ENCODE data around the gene PUS3.

PUS3 gene

DNA sequence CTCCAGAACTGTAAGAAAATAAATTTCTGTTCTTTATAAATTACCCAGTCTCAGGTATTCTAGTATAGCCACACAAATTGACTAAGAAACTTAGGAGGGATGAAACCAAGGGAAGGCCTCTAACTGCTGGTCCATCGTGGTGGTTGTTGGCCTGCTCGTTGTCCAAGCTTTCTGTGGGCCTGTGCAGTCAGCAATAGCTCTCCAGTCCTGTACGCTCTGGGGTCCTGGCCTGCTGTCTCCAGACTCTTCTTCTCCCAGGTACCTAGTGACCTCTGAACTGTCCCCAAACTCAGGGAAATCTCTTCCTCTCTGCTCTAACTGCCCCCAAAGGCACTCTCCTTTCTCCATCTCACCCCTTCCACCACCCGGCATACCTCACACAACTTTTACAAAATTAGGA, 37.1 kb upstream of the PUS3 start:
- Histone ChIP-seq H3K36me3 (ENCODE audit: control insufficient read depth in 2 of 2, insufficient read depth in 2 of 2, low read length in 2 of 2) (no peaks in the 10 kb centered on the region), H3K27me3 (ENCODE audit: control insufficient read depth in 2 of 2, insufficient read depth in 2 of 2, low read length in 2 of 2) (no peaks in the 10 kb centered on the region), H3K9ac (ENCODE audit: low read depth in 1 of 2, low read length in 2 of 2) (no peak overlapping the region), H3K4me3 (ENCODE audit: low read length in 2 of 2) (no peak overlapping the region), H3K9me3 (ENCODE audit: control insufficient read depth in 2 of 2, low read length in 2 of 2) (no peaks in the 10 kb centered on the region), H3K27ac (ENCODE audit: low read depth in 2 of 2, low read length in 2 of 2) (no peak overlapping the region), H3K4me1 (ENCODE audit: control insufficient read depth in 2 of 2, insufficient read depth in 2 of 2, low read length in 2 of 2) (no peaks in the 10 kb centered on the region)

DNA sequence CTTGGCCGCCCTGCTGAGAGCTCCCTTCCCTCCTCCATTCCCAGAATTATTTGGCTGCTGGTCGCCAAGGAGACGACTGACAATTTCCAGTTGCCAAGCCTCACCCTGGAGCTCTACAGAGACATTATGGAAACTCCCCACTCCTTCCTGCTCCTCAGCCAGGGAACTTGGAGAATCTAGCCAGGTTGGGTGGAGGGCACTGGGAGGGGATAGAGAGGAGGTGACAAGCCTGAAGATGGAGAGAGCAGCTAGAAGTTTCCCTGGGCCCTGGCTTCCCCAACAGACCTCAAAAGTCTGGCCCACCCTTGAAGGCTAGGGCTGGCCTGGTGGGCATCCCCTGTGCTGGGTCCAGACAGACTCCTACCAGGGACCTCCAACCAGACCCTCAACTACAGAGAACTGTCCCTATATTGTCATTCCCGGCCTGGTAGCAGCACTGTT, 36.1 kb upstream of the PUS3 start:
- Histone ChIP-seq H3K9me3 (ENCODE audit: control insufficient read depth in 2 of 2, low read length in 2 of 2) (no peaks in the 10 kb centered on the region), H3K4me3 (ENCODE audit: low read length in 2 of 2) (no peak overlapping the region), H3K27ac (ENCODE audit: low read depth in 2 of 2, low read length in 2 of 2) (no peak overlapping the region), H3K36me3 (ENCODE audit: control insufficient read depth in 2 of 2, insufficient read depth in 2 of 2, low read length in 2 of 2) (no peaks in the 10 kb centered on the region), H3K9ac (ENCODE audit: low read depth in 1 of 2, low read length in 2 of 2) (no peak overlapping the region), H3K27me3 (ENCODE audit: control insufficient read depth in 2 of 2, insufficient read depth in 2 of 2, low read length in 2 of 2) (no peaks in the 10 kb centered on the region), H3K4me1 (ENCODE audit: control insufficient read depth in 2 of 2, insufficient read depth in 2 of 2, low read length in 2 of 2) (no peaks in the 10 kb centered on the region)

DNA sequence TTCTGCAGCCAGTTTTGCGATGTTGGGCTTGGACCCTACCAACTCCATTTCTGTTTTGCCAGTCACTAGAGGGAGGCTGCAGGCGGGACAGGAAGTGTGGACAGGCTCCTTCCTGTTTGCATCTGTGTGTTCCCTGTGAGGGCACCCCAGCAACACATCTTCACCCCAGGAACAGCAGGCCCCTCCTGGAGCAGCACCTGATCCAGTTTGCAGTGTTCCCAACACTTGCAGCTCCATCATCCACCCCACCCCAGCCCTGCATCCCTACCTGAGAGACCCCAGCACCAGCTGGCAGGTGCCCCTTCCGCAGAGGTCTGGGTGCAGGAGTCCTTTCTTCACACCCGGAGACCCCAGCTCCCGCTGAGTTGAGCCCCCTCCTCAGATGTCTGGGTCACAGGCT, 35.4 kb upstream of the PUS3 start:
- Histone ChIP-seq H3K36me3 (ENCODE audit: control insufficient read depth in 2 of 2, insufficient read depth in 2 of 2, low read length in 2 of 2) (no peaks in the 10 kb centered on the region), H3K27me3 (ENCODE audit: control insufficient read depth in 2 of 2, insufficient read depth in 2 of 2, low read length in 2 of 2) (no peaks in the 10 kb centered on the region), H3K9me3 (ENCODE audit: control insufficient read depth in 2 of 2, low read length in 2 of 2) (no peaks in the 10 kb centered on the region), H3K27ac (ENCODE audit: low read depth in 2 of 2, low read length in 2 of 2) (no peak overlapping the region), H3K4me1 (ENCODE audit: control insufficient read depth in 2 of 2, insufficient read depth in 2 of 2, low read length in 2 of 2) (no peaks in the 10 kb centered on the region), H3K9ac (ENCODE audit: low read depth in 1 of 2, low read length in 2 of 2) (no peak overlapping the region), H3K4me3 (ENCODE audit: low read length in 2 of 2) (no peak overlapping the region)

DNA sequence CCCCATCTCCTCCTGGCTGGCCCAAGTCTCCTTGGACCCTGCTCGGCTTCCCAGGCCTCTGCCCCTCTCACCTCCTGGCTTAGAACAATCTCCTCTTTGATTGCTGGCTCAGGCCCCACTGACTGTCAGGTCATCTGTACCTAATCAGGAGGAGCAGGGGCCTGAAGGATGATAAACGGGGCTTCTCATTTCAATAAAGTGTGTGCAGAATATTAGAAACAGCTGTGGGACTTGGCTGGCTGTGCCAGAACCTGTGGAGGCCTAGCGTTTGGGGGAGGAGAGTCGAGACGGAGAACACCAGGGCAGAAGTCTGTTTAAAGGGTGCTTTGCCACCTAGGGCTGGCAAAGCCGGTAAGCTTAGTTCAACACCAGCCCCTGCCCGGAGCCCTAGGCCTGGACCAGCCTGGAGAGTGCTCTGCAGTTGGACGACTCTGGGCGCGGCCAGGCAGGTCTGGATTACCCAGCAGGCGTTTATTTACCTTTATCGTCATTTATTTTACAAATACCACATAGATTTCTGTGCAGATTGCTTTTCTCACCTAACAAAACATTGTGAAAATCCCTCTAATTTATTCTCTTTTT, 32.7 kb upstream of the PUS3 start:
- no peak overlapping the region for H3K4me3 ChIP-seq (ENCODE audit: low read length in 2 of 2)

DNA sequence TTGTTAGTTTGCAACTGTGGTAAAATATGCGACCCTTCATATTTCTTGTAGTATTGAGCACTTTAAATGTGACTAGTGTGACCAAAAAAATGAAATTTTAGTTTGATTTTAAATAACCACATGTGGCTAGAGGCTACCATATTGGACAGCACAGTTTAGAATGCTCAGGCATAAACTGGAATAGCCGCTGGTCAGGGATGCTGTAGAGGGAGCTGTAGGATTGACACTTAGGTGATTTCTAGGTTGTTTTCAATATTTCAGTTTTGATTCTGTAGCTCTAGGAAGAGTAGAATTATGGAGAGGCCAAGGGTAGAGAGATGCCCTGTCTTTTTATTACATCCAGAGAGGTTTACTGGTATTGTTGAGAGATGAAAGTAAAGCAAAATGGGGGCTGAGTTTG, 32.0 kb upstream of the PUS3 start:
- Histone ChIP-seq H3K27me3 (ENCODE audit: control insufficient read depth in 2 of 2, insufficient read depth in 2 of 2, low read length in 2 of 2) (no peaks in the 10 kb centered on the region), H3K36me3 (ENCODE audit: control insufficient read depth in 2 of 2, insufficient read depth in 2 of 2, low read length in 2 of 2) (no peaks in the 10 kb centered on the region), H3K4me1 (ENCODE audit: control insufficient read depth in 2 of 2, insufficient read depth in 2 of 2, low read length in 2 of 2) (no peaks in the 10 kb centered on the region), H3K4me3 (ENCODE audit: low read length in 2 of 2) (no peak overlapping the region), H3K9me3 (ENCODE audit: control insufficient read depth in 2 of 2, low read length in 2 of 2) (no peaks in the 10 kb centered on the region), H3K27ac (ENCODE audit: low read depth in 2 of 2, low read length in 2 of 2) (no peak overlapping the region), H3K9ac (ENCODE audit: low read depth in 1 of 2, low read length in 2 of 2) (no peak overlapping the region)

More for the DNA sequence above, 32.7 kb upstream of the PUS3 start:
- Histone ChIP-seq H3K9ac (ENCODE audit: low read depth in 1 of 2, low read length in 2 of 2) (no peak overlapping the region), H3K36me3 (ENCODE audit: control insufficient read depth in 2 of 2, insufficient read depth in 2 of 2, low read length in 2 of 2) (no peaks in the 10 kb centered on the region), H3K27me3 (ENCODE audit: control insufficient read depth in 2 of 2, insufficient read depth in 2 of 2, low read length in 2 of 2) (no peaks in the 10 kb centered on the region), H3K9me3 (ENCODE audit: control insufficient read depth in 2 of 2, low read length in 2 of 2) (no peaks in the 10 kb centered on the region), H3K27ac (ENCODE audit: low read depth in 2 of 2, low read length in 2 of 2) (no peak overlapping the region), H3K4me1 (ENCODE audit: control insufficient read depth in 2 of 2, insufficient read depth in 2 of 2, low read length in 2 of 2) (no peaks in the 10 kb centered on the region)

DNA sequence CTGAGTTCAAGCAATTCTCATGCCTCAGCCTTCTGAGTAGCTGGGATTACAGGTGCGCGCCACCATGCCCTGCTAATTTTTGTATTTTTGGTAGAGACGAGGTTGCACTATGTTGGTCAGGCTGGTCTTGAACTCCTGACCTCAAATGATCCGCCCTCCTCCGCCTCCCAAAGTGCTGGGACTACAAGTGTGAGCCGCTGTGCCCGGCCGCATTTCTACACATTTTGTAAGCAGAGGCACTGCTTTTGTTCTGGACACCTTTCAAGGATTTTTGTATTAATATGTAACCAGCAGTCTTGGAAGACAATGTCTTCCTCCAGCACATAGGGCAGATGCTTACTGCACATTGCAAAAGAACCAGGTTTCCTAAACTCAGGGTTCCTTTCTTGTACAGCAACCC, 31.5 kb upstream of the PUS3 start:
- H3K27ac ChIP-seq (ENCODE audit: low read depth in 2 of 2, low read length in 2 of 2) = no peak overlapping the region
- no peak overlapping the region for H3K4me3 ChIP-seq (ENCODE audit: low read length in 2 of 2)
- peaks cover 2 to 3% of the 10 kb centered on the region in 2 donors for H3K27me3 ChIP-seq (ENCODE audit: control insufficient read depth in 2 of 2, insufficient read depth in 2 of 2, low read length in 2 of 2)
- H3K36me3 ChIP-seq (ENCODE audit: control insufficient read depth in 2 of 2, insufficient read depth in 2 of 2, low read length in 2 of 2) = no peaks in the 10 kb centered on the region
- H3K4me1 ChIP-seq (ENCODE audit: control insufficient read depth in 2 of 2, insufficient read depth in 2 of 2, low read length in 2 of 2) = no peaks in the 10 kb centered on the region
- H3K9me3 ChIP-seq (ENCODE audit: control insufficient read depth in 2 of 2, low read length in 2 of 2) = no peaks in the 10 kb centered on the region
- H3K9ac ChIP-seq (ENCODE audit: low read depth in 1 of 2, low read length in 2 of 2) = no peak overlapping the region

DNA sequence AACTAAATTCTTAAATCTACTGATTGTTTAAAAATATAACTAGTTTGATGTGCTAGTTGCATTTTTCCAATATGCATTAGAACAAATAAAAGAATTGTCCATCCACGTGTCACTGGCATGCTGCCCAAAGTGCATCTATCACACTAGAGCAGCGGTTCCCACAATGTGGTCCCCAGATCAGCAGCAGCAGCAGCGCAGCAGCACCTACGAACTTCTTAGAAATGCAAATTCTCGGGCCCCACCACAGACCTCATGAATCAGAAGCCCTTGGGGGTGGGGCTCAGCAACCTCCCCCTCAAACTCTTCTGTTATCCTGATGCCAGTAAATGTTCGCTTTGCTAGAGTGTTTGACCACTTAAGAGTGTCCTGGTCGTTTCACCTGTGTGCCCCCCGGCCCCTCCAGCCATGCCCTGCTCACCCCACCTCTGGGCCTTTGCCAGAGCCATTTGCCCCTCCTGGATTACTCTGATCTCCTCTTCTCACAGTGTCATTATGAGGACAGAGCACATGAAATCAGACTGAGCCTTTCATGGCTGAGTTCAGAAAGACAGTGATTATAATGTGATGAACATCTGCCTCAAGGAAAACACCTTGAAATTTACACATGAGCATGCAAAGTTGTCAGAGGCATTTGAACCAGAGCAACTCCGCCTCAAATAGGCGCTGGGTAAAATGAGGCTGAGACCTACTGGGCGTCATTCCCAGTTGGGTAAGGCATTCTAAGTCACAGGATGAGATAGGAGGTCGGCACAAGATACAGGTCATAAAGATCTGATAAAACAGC, 30.2 kb upstream of the PUS3 start:
- no peaks in the 10 kb centered on the region for H3K9me3 ChIP-seq (ENCODE audit: control insufficient read depth in 2 of 2, low read length in 2 of 2)
- peaks cover 3 to 4% of the 10 kb centered on the region in 2 donors for H3K27me3 ChIP-seq (ENCODE audit: control insufficient read depth in 2 of 2, insufficient read depth in 2 of 2, low read length in 2 of 2)
- H3K27ac ChIP-seq (ENCODE audit: low read depth in 2 of 2, low read length in 2 of 2) = no peak overlapping the region
- no peaks in the 10 kb centered on the region for H3K36me3 ChIP-seq (ENCODE audit: control insufficient read depth in 2 of 2, insufficient read depth in 2 of 2, low read length in 2 of 2)
- no peaks in the 10 kb centered on the region for H3K4me1 ChIP-seq (ENCODE audit: control insufficient read depth in 2 of 2, insufficient read depth in 2 of 2, low read length in 2 of 2)
- H3K9ac ChIP-seq (ENCODE audit: low read depth in 1 of 2, low read length in 2 of 2) = no peak overlapping the region
- no peak overlapping the region for H3K4me3 ChIP-seq (ENCODE audit: low read length in 2 of 2)

DNA sequence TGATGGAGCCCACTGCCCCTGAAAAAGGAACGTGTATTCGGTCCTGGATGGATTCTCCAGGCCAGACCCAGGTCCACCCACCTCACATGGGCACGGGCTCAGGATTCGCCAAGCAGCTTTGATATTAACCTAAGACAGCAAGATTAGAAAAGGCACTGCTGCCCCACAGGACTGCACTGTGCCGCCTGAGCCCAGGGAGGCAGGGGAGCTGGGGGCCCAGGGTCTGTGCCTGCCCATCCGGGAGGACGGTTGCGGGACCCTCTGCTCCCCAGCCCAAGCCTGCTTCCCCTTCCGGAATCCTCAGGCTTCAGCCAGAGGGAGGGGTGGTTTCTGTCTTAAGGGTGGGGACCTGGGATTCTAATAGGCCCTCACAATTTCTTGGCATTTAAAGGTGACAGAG, 29.3 kb upstream of the PUS3 start:
- H3K4me3 ChIP-seq (ENCODE audit: low read length in 2 of 2) = no peak overlapping the region
- no peaks in the 10 kb centered on the region for H3K36me3 ChIP-seq (ENCODE audit: control insufficient read depth in 2 of 2, insufficient read depth in 2 of 2, low read length in 2 of 2)
- H3K27ac ChIP-seq (ENCODE audit: low read depth in 2 of 2, low read length in 2 of 2) = no peak overlapping the region
- no peaks in the 10 kb centered on the region for H3K9me3 ChIP-seq (ENCODE audit: control insufficient read depth in 2 of 2, low read length in 2 of 2)
- no peaks in the 10 kb centered on the region for H3K4me1 ChIP-seq (ENCODE audit: control insufficient read depth in 2 of 2, insufficient read depth in 2 of 2, low read length in 2 of 2)
- H3K27me3 ChIP-seq (ENCODE audit: control insufficient read depth in 2 of 2, insufficient read depth in 2 of 2, low read length in 2 of 2) = peaks cover 3 to 4% of the 10 kb centered on the region in 2 donors
- no peak overlapping the region for H3K9ac ChIP-seq (ENCODE audit: low read depth in 1 of 2, low read length in 2 of 2)

DNA sequence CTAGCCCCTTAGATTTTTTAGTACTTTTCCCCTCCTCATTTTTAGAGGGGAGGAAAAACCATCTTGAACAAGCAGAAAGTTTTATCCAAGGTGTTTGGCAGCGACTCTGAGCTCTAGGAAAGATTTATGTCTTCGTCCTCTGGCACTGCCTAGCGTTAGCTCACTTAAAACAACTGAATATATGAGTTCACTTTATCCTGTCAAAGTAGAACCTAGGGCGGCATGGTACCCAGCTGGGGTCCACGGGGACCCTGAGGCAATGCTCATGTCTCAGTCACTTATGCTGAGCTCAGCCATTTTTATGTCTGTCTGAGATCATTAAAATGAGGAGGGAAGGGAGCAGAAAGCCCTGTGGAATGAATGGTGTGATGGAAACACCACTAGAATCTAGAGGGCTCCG, 28.7 kb upstream of the PUS3 start:
- no peaks in the 10 kb centered on the region for H3K36me3 ChIP-seq (ENCODE audit: control insufficient read depth in 2 of 2, insufficient read depth in 2 of 2, low read length in 2 of 2)
- H3K9ac ChIP-seq (ENCODE audit: low read depth in 1 of 2, low read length in 2 of 2) = no peak overlapping the region
- peaks cover 5 to 6% of the 10 kb centered on the region in 2 donors for H3K27me3 ChIP-seq (ENCODE audit: control insufficient read depth in 2 of 2, insufficient read depth in 2 of 2, low read length in 2 of 2)
- no peaks in the 10 kb centered on the region for H3K9me3 ChIP-seq (ENCODE audit: control insufficient read depth in 2 of 2, low read length in 2 of 2)
- no peak overlapping the region for H3K27ac ChIP-seq (ENCODE audit: low read depth in 2 of 2, low read length in 2 of 2)
- H3K4me3 ChIP-seq (ENCODE audit: low read length in 2 of 2) = no peak overlapping the region
- H3K4me1 ChIP-seq (ENCODE audit: control insufficient read depth in 2 of 2, insufficient read depth in 2 of 2, low read length in 2 of 2) = no peaks in the 10 kb centered on the region

DNA sequence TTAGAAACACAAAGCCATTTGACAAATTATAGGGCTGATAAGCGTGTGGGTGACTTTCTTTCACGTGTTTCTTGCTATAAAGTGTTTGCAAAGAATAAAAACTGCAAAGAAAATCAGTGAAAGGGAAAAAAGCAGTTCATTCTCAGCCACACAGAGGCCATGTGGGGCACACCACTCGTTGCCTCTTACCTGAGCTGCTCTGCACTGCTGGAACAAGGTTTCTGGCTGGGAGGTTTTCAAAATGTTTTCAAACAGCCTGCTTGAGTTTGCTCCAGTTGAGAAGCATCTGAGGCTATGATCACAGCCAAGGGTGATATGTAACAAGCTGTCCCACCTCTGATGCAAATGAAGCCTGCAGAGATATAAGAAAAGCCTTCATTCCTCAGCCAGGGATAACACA, 28.1 kb upstream of the PUS3 start:
- no peaks in the 10 kb centered on the region for H3K36me3 ChIP-seq (ENCODE audit: control insufficient read depth in 2 of 2, insufficient read depth in 2 of 2, low read length in 2 of 2)
- H3K27ac ChIP-seq (ENCODE audit: low read depth in 2 of 2, low read length in 2 of 2) = no peak overlapping the region
- H3K4me1 ChIP-seq (ENCODE audit: control insufficient read depth in 2 of 2, insufficient read depth in 2 of 2, low read length in 2 of 2) = no peaks in the 10 kb centered on the region
- peaks cover 5 to 6% of the 10 kb centered on the region in 2 donors for H3K27me3 ChIP-seq (ENCODE audit: control insufficient read depth in 2 of 2, insufficient read depth in 2 of 2, low read length in 2 of 2)
- no peak overlapping the region for H3K4me3 ChIP-seq (ENCODE audit: low read length in 2 of 2)
- no peaks in the 10 kb centered on the region for H3K9me3 ChIP-seq (ENCODE audit: control insufficient read depth in 2 of 2, low read length in 2 of 2)
- H3K9ac ChIP-seq (ENCODE audit: low read depth in 1 of 2, low read length in 2 of 2) = no peak overlapping the region
